ENCODE measurements around the gene ABHD16A.

GRCh38 chr6:31702405-31702818 is 712 bp downstream of the ABHD16A start:
- no peak for TF ChIP-seq CTCF (IDR thresholded peaks at IDR 0.05; ENCODE audit: low read depth, low read length)
- no peak for TF ChIP-seq POLR2A (IDR thresholded peaks at IDR 0.05; ENCODE audit: extremely low read depth, insufficient read length)
- no peak for TF ChIP-seq MYC (IDR thresholded peaks at IDR 0.05; ENCODE audit: low read depth, low read length)
